Measurements from ENCODE around the gene IQCH.

DNA sequence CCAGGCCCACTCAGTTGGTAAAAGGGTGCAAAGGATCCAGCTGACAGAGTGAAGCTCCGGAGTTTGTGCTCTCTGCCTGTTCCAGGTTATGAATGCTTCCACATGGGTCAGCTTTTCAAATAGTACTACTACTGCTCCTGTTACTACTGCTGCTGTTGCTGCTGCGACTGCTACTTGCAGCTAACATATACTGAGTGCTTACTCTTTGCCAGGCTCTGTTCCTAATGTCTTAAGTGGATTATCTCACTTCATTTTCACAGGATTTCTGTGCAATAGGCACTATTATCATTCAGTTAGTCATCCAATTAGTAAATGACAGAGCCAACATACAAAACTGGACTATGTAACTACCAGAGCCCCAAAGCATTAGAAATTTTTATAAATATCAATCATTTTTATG is 106.5 kb downstream of the IQCH start:
- TF ChIP-seq, protein P1, sequence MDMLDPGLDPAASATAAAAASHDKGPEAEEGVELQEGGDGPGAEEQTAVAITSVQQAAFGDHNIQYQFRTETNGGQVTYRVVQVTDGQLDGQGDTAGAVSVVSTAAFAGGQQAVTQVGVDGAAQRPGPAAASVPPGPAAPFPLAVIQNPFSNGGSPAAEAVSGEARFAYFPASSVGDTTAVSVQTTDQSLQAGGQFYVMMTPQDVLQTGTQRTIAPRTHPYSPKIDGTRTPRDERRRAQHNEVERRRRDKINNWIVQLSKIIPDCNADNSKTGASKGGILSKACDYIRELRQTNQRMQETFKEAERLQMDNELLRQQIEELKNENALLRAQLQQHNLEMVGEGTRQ (CRISPR knock-in tag; IDR thresholded peaks at IDR 0.05), result no peak
- no peak for TF ChIP-seq CTCF (IDR thresholded peaks at IDR 0.05)
- no peak for TF ChIP-seq JUN (CRISPR knock-in tag; IDR thresholded peaks at IDR 0.05)
- TF ChIP-seq NR1H2 (CRISPR knock-in tag; IDR thresholded peaks at IDR 0.05), result no peak
- TF ChIP-seq FOXJ3 (CRISPR knock-in tag; IDR thresholded peaks at IDR 0.05; ENCODE audit: borderline replicate concordance), result no peak
- no peak for TF ChIP-seq ETV6 (CRISPR knock-in tag; IDR thresholded peaks at IDR 0.05)
- TF ChIP-seq KAT7 (CRISPR knock-in tag; IDR thresholded peaks at IDR 0.05; ENCODE audit: borderline replicate concordance), result no peak
- TF ChIP-seq PRRX2 (CRISPR knock-in tag; IDR thresholded peaks at IDR 0.05), result no peak
- no peak for TF ChIP-seq ESRRA (CRISPR knock-in tag; IDR thresholded peaks at IDR 0.05; ENCODE audit: borderline replicate concordance)
- no peak for TF ChIP-seq MAX (CRISPR knock-in tag; IDR thresholded peaks at IDR 0.05)
- TF ChIP-seq NFYB (CRISPR knock-in tag; conservative IDR thresholded peaks at IDR 0.05; ENCODE audit: low read depth), result no peak
